ENCODE data around the gene BRAF. TPM values are rescaled to one million over a fixed set of nuclear protein-coding genes. Genes with fewer than 3 reads are reported as not detected.

The BRAF gene
- total RNA-seq, 4 donors from 2014 or later = 20.9 to 51.8 (median 34.8) TPM

- no peak for TF ChIP-seq CTCF (IDR thresholded peaks at IDR 0.05)
- TF ChIP-seq POLR2AphosphoS5 (IDR thresholded peaks at IDR 0.05) = no peak
- TF ChIP-seq EP300 (IDR thresholded peaks at IDR 0.05; ENCODE audit: low read depth) = no peak
- no peaks in the 10 kb centered on the region for H3K36me3 ChIP-seq
- in situ Hi-C loops (cut with MboI; ENCODE audit: low pct_ligation_motif_present in 1 of 4, low pct_unique_long_range_greater_than_20kb in 1 of 4, low sequenced_read_pairs in 3 of 4) = no loop called here
Measured at GRCh38 chr7:140870003-140870402, 54.7 kb downstream of the BRAF start.

GRCh38 chr7:140869430-140869829 lies 55.3 kb downstream of the BRAF start:
- Histone ChIP-seq H3K9me3 (no peaks in the 10 kb centered on the region), H3K4me3 (no peak overlapping the region), H3K4me1 (peaks cover 0 to 16% (median 2%) of the 10 kb centered on the region in 4 donors), H3K36me3 (no peaks in the 10 kb centered on the region), H3K27ac (no peak overlapping the region), H3K27me3 (no peaks in the 10 kb centered on the region)
- in situ Hi-C loops (cut with MboI; ENCODE audit: low pct_ligation_motif_present in 1 of 4, low pct_unique_long_range_greater_than_20kb in 1 of 4, low sequenced_read_pairs in 3 of 4) = no loop called here
- DNase-seq = no peak
- TF ChIP-seq CTCF (IDR thresholded peaks at IDR 0.05) = no peak
- TF ChIP-seq POLR2A (IDR thresholded peaks at IDR 0.05) = no peak
- no peak for TF ChIP-seq POLR2AphosphoS5 (IDR thresholded peaks at IDR 0.05)
- no peak for TF ChIP-seq EP300 (IDR thresholded peaks at IDR 0.05; ENCODE audit: low read depth)
- intact Hi-C loops (cut with DNase I; ENCODE audit: low total_unique reads) = no loop called here
- 96% methylated on average over 7 to 8 of the region's 8 CpGs for WGBS, 2 donors (ENCODE audit: low coverage in 1 of 2)

More at GRCh38 chr7:140870003-140870402, 54.7 kb downstream of the BRAF start:
- DNase-seq = no peak
- H3K4me3 ChIP-seq = no peak overlapping the region
- 83 to 100% methylated on average over 1 of the region's 1 CpG for WGBS, 2 donors (ENCODE audit: low coverage in 1 of 2)
- no peak overlapping the region for H3K27ac ChIP-seq
- H3K4me1 ChIP-seq = peaks cover 0 to 16% (median 2%) of the 10 kb centered on the region in 4 donors
- intact Hi-C loops (cut with DNase I; ENCODE audit: low total_unique reads) = no loop called here
- no peaks in the 10 kb centered on the region for H3K27me3 ChIP-seq
- no peaks in the 10 kb centered on the region for H3K9me3 ChIP-seq

GRCh38 chr7:140867467-140868462 lies 57.0 kb downstream of the BRAF start:
- no peak overlapping the region for H3K4me3 ChIP-seq
- H3K9me3 ChIP-seq = no peaks in the 10 kb centered on the region
- H3K4me1 ChIP-seq = peaks cover 0 to 16% (median 2%) of the 10 kb centered on the region in 4 donors
- in situ Hi-C loops (cut with MboI; ENCODE audit: low pct_ligation_motif_present in 1 of 4, low pct_unique_long_range_greater_than_20kb in 1 of 4, low sequenced_read_pairs in 3 of 4) = no loop called here
- no peaks in the 10 kb centered on the region for H3K27me3 ChIP-seq
- H3K36me3 ChIP-seq = no peaks in the 10 kb centered on the region
- 84 to 86% methylated on average over 4 to 5 of the region's 5 CpGs for WGBS, 2 donors (ENCODE audit: low coverage in 1 of 2)
- H3K27ac ChIP-seq = no peak overlapping the region
- intact Hi-C loops (cut with DNase I; ENCODE audit: low total_unique reads) = no loop called here
- no peak for TF ChIP-seq POLR2AphosphoS5 (IDR thresholded peaks at IDR 0.05)
- TF ChIP-seq EP300 (IDR thresholded peaks at IDR 0.05; ENCODE audit: low read depth) = no peak
- TF ChIP-seq POLR2A (IDR thresholded peaks at IDR 0.05) = no peak
- TF ChIP-seq CTCF (IDR thresholded peaks at IDR 0.05) = no peak
- DNase-seq = no peak

- Histone ChIP-seq H3K4me1 (peaks cover 0 to 18% (median 2%) of the 10 kb centered on the region in 4 donors), H3K27me3 (no peaks in the 10 kb centered on the region), H3K36me3 (no peaks in the 10 kb centered on the region), H3K4me3 (no peak overlapping the region), H3K9me3 (no peaks in the 10 kb centered on the region), H3K27ac (no peak overlapping the region)
- no peak for TF ChIP-seq POLR2AphosphoS5 (IDR thresholded peaks at IDR 0.05)
- TF ChIP-seq CTCF (IDR thresholded peaks at IDR 0.05) = no peak
- TF ChIP-seq POLR2A (IDR thresholded peaks at IDR 0.05) = no peak
- no peak for TF ChIP-seq EP300 (IDR thresholded peaks at IDR 0.05; ENCODE audit: low read depth)
- intact Hi-C loops (cut with DNase I; ENCODE audit: low total_unique reads) = no loop called here
- in situ Hi-C loops (cut with MboI; ENCODE audit: low pct_ligation_motif_present in 1 of 4, low pct_unique_long_range_greater_than_20kb in 1 of 4, low sequenced_read_pairs in 3 of 4) = no loop called here
- DNase-seq = no peak
Measured at GRCh38 chr7:140866926-140867325, 57.8 kb downstream of the BRAF start.

Data from transverse colon (tissue), 4 donors.